GM21825 (cell line): ENCODE data around the gene C19orf47.

Experiments
- ATAC-seq: cut with Tn5 transposase; IDR thresholded peaks from one replicate; pipeline ENCODE4 v1.9.1; 2021; ENCODE audit warnings: mild to moderate bottlenecking, moderate library complexity; ENCODE audit not compliant: unreplicated experiment

C19orf47 gene

GRCh38 chr19:40348125-40348913, at the start of gene C19orf47, which contains the start of gene PLD3:
Gene C19orf47 (minus strand): TSS chr19:40348397. CDS start chr19:40341857, 6,540 bp downstream.
Gene PLD3 (plus strand): TSS chr19:40348695. CDS start chr19:40366484, 17,789 bp downstream.
- ATAC-seq: peak; percentile 95

GRCh38 chr19:40397568-40397906, 49.3 kb upstream of the C19orf47 start:
- no peak for ATAC-seq

- ATAC-seq: no peak
These were observed 48.8 kb upstream of the C19orf47 start for GRCh38 chr19:40396886-40397567.

GRCh38 chr19:40395956-40396355, 47.8 kb upstream of the C19orf47 start:
- no peak for ATAC-seq

GRCh38 chr19:40394816-40395210, 46.6 kb upstream of the C19orf47 start:
- ATAC-seq: no peak

- ATAC-seq: no peak
These were observed 46.0 kb upstream of the C19orf47 start for GRCh38 chr19:40393894-40394815.

- ATAC-seq: no peak
These were observed 44.8 kb upstream of the C19orf47 start for GRCh38 chr19:40392894-40393517.

- ATAC-seq: no peak
These were observed 43.9 kb upstream of the C19orf47 start for GRCh38 chr19:40392123-40392522.

- ATAC-seq: no peak
These were observed 42.0 kb upstream of the C19orf47 start, which contains the start of gene HIPK4 for GRCh38 chr19:40390084-40390742. Gene HIPK4 (minus strand): TSS chr19:40390181. CDS start chr19:40389902, 279 bp downstream.

- ATAC-seq: no peak
These were observed 41.3 kb upstream of the C19orf47 start for GRCh38 chr19:40389404-40390083.

GRCh38 chr19:40388481-40388880, 40.3 kb upstream of the C19orf47 start:
- ATAC-seq: no peak

GRCh38 chr19:40387155-40387554, 39.0 kb upstream of the C19orf47 start:
- no peak for ATAC-seq

GRCh38 chr19:40383668-40384248, 35.6 kb upstream of the C19orf47 start:
- ATAC-seq: no peak

- ATAC-seq: no peak
These were observed 33.1 kb upstream of the C19orf47 start for GRCh38 chr19:40381321-40381720.

- ATAC-seq: no peak
These were observed 32.2 kb upstream of the C19orf47 start for GRCh38 chr19:40380199-40381037.

- ATAC-seq: no peak
These were observed 31.4 kb upstream of the C19orf47 start for GRCh38 chr19:40379446-40380198.

- no peak for ATAC-seq
These were observed 30.3 kb upstream of the C19orf47 start for GRCh38 chr19:40378509-40378908.
